GM19455 (cell line): ENCODE results near the gene FHOD3.
"Not testable (repeated sequence)": the region's sequence is repeated elsewhere in the genome, so short reads cannot be mapped to it uniquely, and the experiment has no call there.

ENCODE experiments used
- ATAC-seq: cut with Tn5 transposase; IDR thresholded peaks from one replicate; pipeline ENCODE4 v1.9.1; 2021; ENCODE audit not compliant: unreplicated experiment

Gene FHOD3

GRCh38 chr18:36441426-36442240, 144.1 kb downstream of the FHOD3 start:
- no peak for ATAC-seq

- ATAC-seq: no peak
Observed at GRCh38 chr18:36442717-36443116, 145.2 kb downstream of the FHOD3 start.

GRCh38 chr18:36446059-36446458, 148.5 kb downstream of the FHOD3 start:
- no peak for ATAC-seq

DNA sequence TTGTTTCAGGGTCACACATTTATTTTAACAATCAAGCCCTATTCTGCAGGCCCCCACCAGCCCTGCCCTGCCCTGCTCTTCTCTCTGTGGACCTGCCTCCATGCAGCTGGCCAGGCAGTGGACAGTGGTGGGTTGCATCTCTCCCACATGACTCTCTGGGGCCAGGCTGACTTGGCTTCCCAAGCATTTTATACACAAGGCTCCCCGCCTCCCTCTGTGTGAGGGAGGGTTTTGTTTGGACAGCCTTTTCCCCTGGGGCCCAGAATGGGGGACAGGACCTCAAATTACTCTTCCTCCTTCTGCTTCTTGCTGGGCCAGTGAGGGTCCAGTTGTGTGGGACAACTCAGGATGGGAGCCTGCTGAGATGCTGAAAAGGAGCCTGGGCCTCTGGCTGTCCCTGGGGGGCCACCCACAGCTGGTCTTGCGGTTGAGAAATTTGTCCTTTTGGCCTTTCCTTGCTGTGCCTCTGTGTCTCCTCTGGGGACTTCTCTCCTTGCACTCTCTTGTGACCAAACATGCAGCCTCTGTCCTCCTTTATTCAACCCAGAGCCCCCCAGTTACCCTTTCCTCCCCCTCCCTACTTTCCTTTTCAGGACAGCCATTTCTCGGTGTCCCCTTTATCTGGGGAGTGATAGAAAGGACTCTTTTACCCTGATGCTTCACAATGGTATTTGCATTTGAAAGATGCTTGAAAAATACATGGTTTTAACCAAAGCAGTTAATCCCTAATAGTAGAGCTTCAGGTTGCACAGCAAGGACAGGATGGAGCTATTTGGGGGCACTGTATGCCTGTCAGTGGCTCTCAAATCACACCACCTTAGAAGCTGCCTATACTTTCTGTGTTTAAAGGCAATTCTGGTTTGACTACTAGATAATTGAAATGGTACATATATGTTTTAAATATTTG, 151.1 kb downstream of the FHOD3 start:
- no peak for ATAC-seq

DNA sequence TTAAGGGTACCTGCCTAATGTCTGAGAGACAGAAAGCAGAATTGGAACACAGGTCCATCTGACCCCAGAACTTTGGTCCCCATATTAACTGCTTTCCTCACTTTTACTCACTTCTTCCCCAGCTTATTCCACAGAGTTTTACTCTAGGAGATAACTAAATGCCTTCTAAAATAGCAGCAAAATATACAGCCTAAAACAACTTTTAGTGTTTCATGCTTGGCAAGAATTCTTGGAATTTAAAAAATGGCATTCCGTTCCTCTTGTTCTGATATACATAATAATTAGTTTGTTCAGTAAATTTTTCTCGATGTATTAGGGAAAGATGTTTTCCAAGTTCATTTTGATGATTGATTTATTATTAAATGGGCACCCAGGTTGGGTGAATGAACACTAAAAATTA, 151.9 kb downstream of the FHOD3 start:
- ATAC-seq: no peak

DNA sequence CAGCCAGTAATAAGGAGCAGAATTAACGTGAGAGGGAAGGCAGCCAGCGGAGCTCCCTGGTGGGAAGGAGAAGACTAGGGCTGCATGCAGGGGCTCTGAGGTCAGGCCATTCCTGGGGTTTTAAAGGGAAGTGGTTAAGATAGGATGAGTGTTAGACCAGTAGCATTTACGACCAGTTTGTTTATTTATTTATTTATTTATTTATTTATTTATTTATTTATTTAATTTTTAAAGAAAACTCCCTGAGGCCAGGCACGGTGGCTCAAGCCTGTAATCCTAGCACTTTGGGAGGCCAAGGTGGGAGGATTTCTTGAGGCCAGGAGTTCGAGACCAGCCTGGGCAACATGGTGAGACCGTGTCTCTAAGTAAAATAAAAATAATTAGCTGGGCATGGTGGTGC, 152.8 kb downstream of the FHOD3 start:
- ATAC-seq: no peak

DNA sequence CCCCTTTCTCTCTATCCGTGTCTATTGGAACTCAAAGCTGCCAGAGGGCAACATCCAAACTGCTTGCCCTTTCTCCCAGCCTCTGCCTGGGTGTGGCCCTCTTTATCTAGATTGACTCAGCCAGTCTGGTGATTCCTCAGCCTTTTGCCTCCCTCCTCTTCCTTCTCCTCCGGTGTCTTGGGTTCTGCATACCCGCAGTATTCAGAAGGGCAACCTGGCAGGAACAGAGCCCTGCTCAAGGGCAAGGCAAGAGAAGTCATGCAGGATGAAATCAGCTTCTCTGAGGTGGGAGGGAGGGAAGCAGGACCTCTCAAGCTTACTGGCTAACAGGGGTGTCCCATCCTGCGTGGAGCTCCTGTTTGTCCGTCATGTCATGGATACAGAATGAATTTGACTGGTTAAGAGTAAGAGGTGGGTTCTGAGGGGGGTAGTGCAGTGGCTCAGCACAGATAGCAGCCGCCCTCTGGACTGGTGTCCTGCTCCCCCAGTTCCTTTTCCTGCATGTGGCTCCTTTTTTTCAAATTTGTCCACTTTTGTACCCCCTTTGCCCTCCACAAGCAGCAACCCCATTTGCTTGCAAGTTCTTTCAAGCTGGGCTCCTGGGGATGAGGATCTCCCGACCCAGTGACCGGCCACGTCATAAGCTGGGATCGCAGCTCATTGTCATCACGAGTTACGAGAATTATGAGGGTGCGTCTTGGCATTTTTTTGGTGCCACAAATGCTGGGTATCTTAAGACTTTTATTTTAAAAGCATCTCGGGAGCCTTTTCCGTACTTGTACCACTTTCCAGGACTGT, 154.1 kb downstream of the FHOD3 start:
- ATAC-seq: no peak

DNA sequence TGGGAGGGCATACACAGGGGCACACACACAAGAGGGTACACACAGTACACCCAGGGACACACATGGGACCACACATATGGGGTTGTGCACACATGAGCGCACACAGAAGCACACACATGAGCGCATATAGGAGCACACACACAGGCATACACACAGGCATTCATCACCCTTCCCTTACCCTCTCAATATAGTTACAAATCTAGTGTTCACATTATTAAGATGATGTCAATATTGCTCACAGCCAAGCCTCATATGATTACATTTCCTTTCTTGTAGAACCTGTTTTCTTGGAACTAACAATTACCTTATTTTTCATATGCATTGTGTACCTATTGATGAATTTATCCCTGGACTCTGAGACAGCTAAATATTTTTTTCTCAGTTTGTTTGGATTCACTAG, 156.7 kb downstream of the FHOD3 start:
- no peak for ATAC-seq

DNA sequence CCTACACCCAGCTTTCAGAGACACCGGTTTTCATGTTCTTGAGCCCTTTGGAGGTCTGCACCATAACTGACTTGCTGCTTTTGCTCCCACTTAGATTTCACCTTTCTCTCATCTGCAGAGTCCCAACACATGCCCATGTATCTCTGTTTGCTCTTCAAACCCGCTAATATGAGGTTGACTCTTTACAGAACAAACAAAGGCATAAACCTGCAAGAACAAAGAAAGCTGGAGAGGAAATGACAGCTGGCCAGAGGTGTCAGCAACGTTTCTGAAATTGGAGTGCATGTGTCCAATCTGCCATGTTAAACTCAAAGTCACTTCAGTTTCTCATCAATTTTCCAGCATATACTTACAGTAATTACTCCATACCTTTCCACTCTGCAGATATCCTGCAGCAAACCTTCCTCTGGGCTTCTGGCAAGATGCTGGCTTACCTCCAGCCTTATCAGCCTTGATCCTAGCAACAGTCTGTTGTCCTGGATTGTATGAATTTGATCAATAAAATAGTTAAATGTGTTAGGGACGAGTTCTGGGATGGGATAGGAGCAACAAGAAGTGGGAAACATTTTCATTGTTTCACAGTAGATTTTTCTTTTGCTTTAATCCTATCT, 157.4 kb downstream of the FHOD3 start:
- no peak for ATAC-seq

DNA sequence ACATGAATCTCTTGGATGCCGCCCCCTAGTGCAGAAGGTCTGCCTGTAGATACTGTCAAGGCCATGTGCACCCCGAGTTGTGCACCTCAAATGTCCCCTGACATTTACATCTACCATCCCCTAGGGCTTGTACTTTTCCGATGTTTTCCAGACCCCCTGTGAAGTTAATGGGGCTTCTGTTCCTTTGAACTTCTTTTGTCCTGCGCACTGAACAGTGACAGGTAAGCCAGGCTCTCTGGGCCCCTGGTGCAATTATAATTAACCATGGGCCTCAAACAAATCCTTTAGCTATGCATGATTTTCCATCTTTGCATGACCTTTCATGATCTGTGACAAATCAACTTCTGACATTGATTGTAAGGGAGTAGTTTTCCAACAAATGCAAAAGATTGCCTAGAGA, 158.4 kb downstream of the FHOD3 start:
- no peak for ATAC-seq

DNA sequence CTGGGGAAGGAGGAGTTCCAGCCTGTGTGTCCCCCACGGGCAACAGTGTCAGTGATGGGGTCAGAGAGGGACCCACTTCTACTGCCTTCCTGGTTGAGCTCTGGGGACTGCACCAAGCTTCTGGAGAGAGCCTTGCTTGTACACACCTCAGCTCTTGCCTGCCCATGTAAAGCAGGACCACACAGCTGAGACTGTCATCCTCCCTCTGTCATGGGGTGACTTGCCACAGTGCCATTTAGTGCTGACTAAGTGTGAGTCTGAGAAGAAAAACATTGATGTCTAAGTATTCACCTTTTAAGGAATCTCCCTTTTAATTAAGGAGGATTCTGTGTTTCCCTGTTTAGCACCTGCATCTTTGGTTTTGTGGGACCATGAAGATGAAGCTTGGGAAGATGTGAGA, 159.1 kb downstream of the FHOD3 start:
- no peak for ATAC-seq

GRCh38 chr18:36457683-36458082, 160.2 kb downstream of the FHOD3 start:
- ATAC-seq: no peak

DNA sequence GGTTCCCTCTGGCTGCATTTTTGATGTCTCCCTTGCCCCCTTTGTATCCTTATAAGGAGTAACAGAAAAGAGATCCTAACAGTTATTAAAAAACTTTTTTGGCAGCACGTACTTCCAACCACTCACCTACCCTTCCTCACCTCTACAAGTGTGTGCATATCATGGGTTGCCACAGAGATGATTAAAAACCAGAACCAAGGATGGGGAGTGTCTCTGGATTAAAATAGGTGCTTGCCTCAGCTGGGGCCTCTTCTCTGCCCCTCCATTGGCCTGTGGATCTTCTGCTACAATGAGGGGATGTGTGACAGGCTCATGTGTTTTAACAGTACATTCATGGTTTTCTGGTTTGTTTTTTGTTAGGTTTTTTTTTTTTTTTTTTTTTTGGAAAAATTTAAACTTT, 160.8 kb downstream of the FHOD3 start:
- ATAC-seq: no peak

DNA sequence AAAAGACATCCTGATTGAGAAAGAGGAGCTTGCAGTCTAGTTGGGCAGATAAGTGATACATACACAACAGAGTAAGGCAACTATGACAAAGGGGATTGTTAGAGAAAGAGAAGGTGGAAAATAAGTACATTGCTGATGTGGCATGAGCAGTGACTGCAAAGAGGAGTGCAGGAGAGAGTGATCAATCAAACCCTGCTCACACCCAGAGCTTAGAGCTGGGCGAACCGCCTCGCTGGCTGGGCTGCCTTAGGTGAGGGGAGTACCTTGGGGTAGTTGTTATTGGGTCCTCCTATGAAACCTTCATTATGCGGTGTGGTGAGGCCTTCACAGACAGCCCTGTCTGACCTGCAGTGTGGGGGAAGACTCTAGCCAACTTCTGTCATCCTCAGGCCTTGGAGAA, 161.7 kb downstream of the FHOD3 start:
- no peak for ATAC-seq

DNA sequence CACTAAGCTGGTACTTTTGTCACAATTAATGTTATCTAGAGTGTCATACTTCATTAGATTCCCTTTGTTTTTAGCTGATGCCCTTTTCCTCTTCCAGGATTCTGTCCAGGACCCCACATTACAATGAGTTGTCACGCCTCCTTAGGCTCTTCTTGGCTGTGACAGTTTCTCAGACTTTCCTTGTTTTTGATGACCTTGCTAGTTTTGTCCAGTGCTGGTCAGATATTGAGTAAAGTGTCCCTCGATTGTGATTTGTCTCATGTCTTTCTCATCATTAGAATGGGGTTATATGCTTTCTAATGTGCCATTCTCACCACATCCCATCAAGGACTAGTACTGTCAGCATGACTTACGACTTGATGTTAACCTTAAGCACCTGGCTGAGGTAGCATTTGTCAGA, 162.3 kb downstream of the FHOD3 start:
- no peak for ATAC-seq

GRCh38 chr18:36460324-36460850, 162.9 kb downstream of the FHOD3 start:
- no peak for ATAC-seq

- ATAC-seq: no peak
Observed at GRCh38 chr18:36460854-36461253, 163.3 kb downstream of the FHOD3 start.

GRCh38 chr18:36461551-36461987, 164.1 kb downstream of the FHOD3 start:
- ATAC-seq: no peak

GRCh38 chr18:36463516-36463915, 166.0 kb downstream of the FHOD3 start:
- ATAC-seq: not testable (repeated sequence)

DNA sequence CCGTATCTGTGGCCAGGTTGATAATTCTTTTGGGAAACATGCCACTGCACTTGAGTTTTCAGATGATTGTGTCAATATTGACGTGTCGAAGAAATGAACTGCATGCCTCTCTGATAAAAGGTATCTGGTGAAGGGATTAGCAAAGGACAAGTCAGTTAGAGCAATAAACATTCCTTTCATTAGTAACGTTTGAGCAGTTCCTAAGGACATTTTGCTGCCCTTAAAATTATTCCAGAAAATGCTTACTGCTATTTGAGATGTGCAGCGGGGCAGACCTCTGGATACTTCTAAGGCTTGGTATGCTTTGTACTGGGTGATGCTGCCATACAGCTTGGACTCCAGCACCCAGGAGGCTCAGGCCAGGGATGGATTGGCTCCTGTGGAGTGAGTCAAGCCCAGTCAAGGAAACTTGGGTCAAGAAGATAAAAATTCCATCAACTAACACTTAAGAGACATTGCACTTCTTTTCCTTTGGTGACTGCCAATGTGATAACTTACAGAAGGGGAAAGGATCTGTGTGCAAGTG, 166.7 kb downstream of the FHOD3 start:
- ATAC-seq: no peak
